GM12878 (cell line): ENCODE results near the gene PFN3. TPM values are rescaled to one million over a fixed set of nuclear protein-coding genes. Genes with fewer than 3 reads are reported as not detected.

Source experiments
- ATAC-seq: fragments of 200-7000 bp; cut with Tn5 transposase; 3 replicates; pipeline ENCODE4 v1.9.1; 2020; ENCODE audit warnings: mild to moderate bottlenecking, moderate library complexity
- BruUV-seq: library from RNA; stranded (reverse); fragments of 400-500 nt; replicated peaks from 2 replicates; lab custom pipeline; 2021; lab: Mats Ljungman, UMichigan
- CTCF ChIA-PET: fragments of 300-600 bp; sonication (Branson Sonifier 250); formaldehyde crosslinking; extraction: SDS; loops from one replicate; lab custom pipeline; 2021; ENCODE audit warnings: inconsistent platforms; lab: Yijun Ruan, JAX
- POLR2A ChIA-PET: fragments of 350-600 bp; formaldehyde crosslinking; extraction: SDS; loops from one replicate; lab custom pipeline; 2021; ENCODE audit warnings: inconsistent platforms; lab: Charles Lee
- RAD21 ChIA-PET: fragments of 300-600 bp; sonication (Branson Sonifier 250); formaldehyde crosslinking; loops from one replicate; lab custom pipeline; 2023; ENCODE audit warnings: antibody characterized with exemption; ENCODE audit not compliant: unreplicated experiment; lab: Charles Lee
- SMC1A ChIA-PET: fragments of 300-600 bp; sonication (Branson Sonifier 250); formaldehyde crosslinking; loops from one replicate; lab custom pipeline; 2023; ENCODE audit not compliant: unreplicated experiment, uncharacterized antibody; lab: Charles Lee
- DNase-seq: peaks from one replicate; pipeline ENCODE4 v3.0.0-alpha.2; 2011; ENCODE audit warnings: low read depth, low spot score
- FAIRE-seq: peaks from 3 replicates; lab custom pipeline; 2011; peaks lifted over from hg19 to GRCh38; lab: Jason Lieb, UNC
- H2AFZ ChIP-seq: 2 replicates; pipeline ENCODE4 v1.6.0; 2011; ENCODE audit warnings: low read depth, low read length, control low read depth; ENCODE audit not compliant: control insufficient read depth
- H3K27ac ChIP-seq: 2 replicates; pipeline ENCODE4 v1.5.1; 2011; ENCODE audit warnings: control low read depth; ENCODE audit not compliant: control insufficient read depth, insufficient read depth
- H3K27me3 ChIP-seq, 2 experiments: replicated peaks in 1 of 2; 2 replicates each; pipeline versions ENCODE4 v1.6.0 to v1.6.1; 2011; ENCODE audit warnings: low read length in 1 of 2; ENCODE audit not compliant: control insufficient read depth in 2 of 2, insufficient read depth in 2 of 2
- H3K36me3 ChIP-seq, 2 experiments: 2 replicates each; pipeline ENCODE4 v1.5.1; 2011; ENCODE audit warnings: low read length in 1 of 2; ENCODE audit not compliant: control insufficient read depth in 2 of 2, insufficient read depth in 2 of 2
- H3K4me1 ChIP-seq: 2 replicates; pipeline ENCODE4 v1.6.1; 2011; ENCODE audit warnings: mild to moderate bottlenecking, low read length, moderate library complexity, mixed read lengths; ENCODE audit not compliant: control insufficient read depth, insufficient read depth
- H3K4me2 ChIP-seq: 2 replicates; pipeline ENCODE4 v1.6.0; 2011; ENCODE audit warnings: control low read depth; ENCODE audit not compliant: control insufficient read depth, insufficient read depth
- H3K4me3 ChIP-seq: fragments of 200-600 bp; sonication (generic); 2 replicates; pipeline ENCODE4 v1.5.1; 2016
- H3K79me2 ChIP-seq: 2 replicates; pipeline ENCODE4 v1.6.0; 2011; ENCODE audit warnings: low read length; ENCODE audit not compliant: control insufficient read depth, insufficient read depth
- H3K9ac ChIP-seq: 2 replicates; pipeline ENCODE4 v1.8.0; 2011; ENCODE audit warnings: low read length, control low read depth, mixed read lengths; ENCODE audit not compliant: control insufficient read depth, insufficient read depth
- H3K9me3 ChIP-seq: replicated peaks from 3 replicates; pipeline ENCODE4 v1.5.1; 2011; ENCODE audit warnings: mild to moderate bottlenecking, low read length; ENCODE audit not compliant: control insufficient read depth, insufficient read depth
- H4K20me1 ChIP-seq: 2 replicates; pipeline ENCODE4 v1.6.0; 2011; ENCODE audit not compliant: control insufficient read depth, insufficient read depth
- CEBPZ ChIP-seq: fragments of 150-350 bp; IDR thresholded peaks from 2 replicates; pipeline ENCODE4 v1.6.1; 2016; ENCODE audit warnings: low read depth, low read length
- ESRRA ChIP-seq: IDR thresholded peaks from 2 replicates; pipeline ENCODE4 v1.6.1; 2012; ENCODE audit warnings: mild to moderate bottlenecking, low read length, improper control_type of control experiment
- HDAC2 ChIP-seq: fragments of 200-600 bp; sonication (generic); IDR thresholded peaks from 2 replicates; pipeline ENCODE4 v1.6.1; 2017
- KLF5 ChIP-seq: fragments of 450-650 bp; IDR thresholded peaks from 2 replicates; pipeline ENCODE4 v1.6.1; 2014; ENCODE audit warnings: mild to moderate bottlenecking; ENCODE audit not compliant: partially characterized antibody
- NBN ChIP-seq: fragments of 450-650 bp; IDR thresholded peaks from 2 replicates; pipeline ENCODE4 v1.6.1; 2016
- NFIC ChIP-seq: IDR thresholded peaks from 2 replicates; pipeline ENCODE4 v1.6.1; 2012; ENCODE audit warnings: low read depth, mild to moderate bottlenecking, inconsistent platforms, low read length, moderate library complexity
- POLR2A ChIP-seq: IDR thresholded peaks from 2 replicates; pipeline ENCODE4 v1.6.1; 2011; ENCODE audit warnings: low read depth, mild to moderate bottlenecking, low read length
- POLR2AphosphoS2 ChIP-seq: IDR thresholded peaks from 2 replicates; pipeline ENCODE4 v1.6.1; 2011; ENCODE audit warnings: low read depth, mild to moderate bottlenecking, low read length, improper control_type of control experiment, moderate library complexity
- PRDM15 ChIP-seq: fragments of 450-650 bp; formaldehyde crosslinking; IDR thresholded peaks from 2 replicates; pipeline ENCODE4 v1.4.0; 2020; ENCODE audit warnings: mild to moderate bottlenecking, moderate library complexity
- RUNX3 ChIP-seq: IDR thresholded peaks from 2 replicates; pipeline ENCODE4 v1.6.1; 2012; ENCODE audit warnings: low read length, inconsistent platforms
- SREBF2 ChIP-seq: IDR thresholded peaks from 2 replicates; pipeline ENCODE4 v1.6.1; 2012; ENCODE audit warnings: mild to moderate bottlenecking, low read length
- TARDBP ChIP-seq: IDR thresholded peaks from 2 replicates; pipeline ENCODE4 v1.6.1; 2016; ENCODE audit warnings: borderline replicate concordance
- ZSCAN29 ChIP-seq: fragments of 450-650 bp; IDR thresholded peaks from 2 replicates; pipeline ENCODE4 v1.6.1; 2017; ENCODE audit warnings: mild to moderate bottlenecking, moderate library complexity
- WGBS: methylation state at CpG from one replicate; pipeline ENCODE4 v1.1.6; 2016; ENCODE audit warnings: low lambda C conversion rate; ENCODE audit not compliant: insufficient replicate concordance, insufficient coverage; ENCODE audit errors: missing lambda C conversion rate; 5-methylcytosine and 5-hydroxymethylcytosine counted together
- in situ Hi-C: fragments of 300-500 bp; cut with MboI; formaldehyde crosslinking; loops from 9 replicates; pipeline ENCODE4 v1.14.3; 2018; ENCODE audit warnings: mixed read lengths
- intact Hi-C: fragments of 100-400 bp; cut with micrococcal nuclease; formaldehyde crosslinking; loops from one replicate; pipeline ENCODE4 v1.14.2; 2022; ENCODE audit not compliant: unreplicated experiment
- polyA plus RNA-seq, 11 experiments: library from polyadenylated mRNA; depleted of rRNA in 4 of 11; unstranded in 6 of 11; stranded (reverse) in 5 of 11; fragments of >200 nt; fragmentation: Nextera tagmentation in 4 of 11; fragmentation: Illumina TruSeq in 1 of 11; extraction: Ambion mirVana in 4 of 11; extraction: Trizol in 1 of 11; gene quantifications; 1 replicate in 1 of 11; 2 replicates in 10 of 11; pipeline versions ENCODE4 v1.2.1 to v1.2.3, GENCODE V29; 2011 to 2016; ENCODE audit warnings: inconsistent platforms in 2 of 11, missing spikeins in 2 of 11, low read depth in 1 of 11
- total RNA-seq, 4 experiments: library from RNA; depleted of rRNA in 3 of 4; stranded (reverse); fragments of >200 nt in 3 of 4; fragmentation: Illumina TruSeq in 1 of 4; extraction: Trizol in 1 of 4; gene quantifications; 2 replicates each; pipeline versions ENCODE4 v1.2.1 to v1.2.3, GENCODE V29; 2013 to 2021

PFN3 gene
- total and polyA plus RNA-seq, 10 of the 15 experiments (the other 5 are each of a cell fraction or from before 2014, with no cell fraction given): not detected

GRCh38 chr5:177393990-177394389 is 6.5 kb downstream of the PFN3 start:
- CTCF ChIA-PET: interaction anchor here (0.6 to 8.4 kb wide), 5 partner anchors 9 to 142 kb away, joined by 3 to 240 read pairs (median 11); partner anchors contain the start of genes PFN3 and SLC34A1
- Histone ChIP-seq H3K27me3 (no peaks in the 10 kb centered on the region), H4K20me1 (no peaks in the 10 kb centered on the region), H2AFZ (no peak overlapping the region), H3K27ac (no peak overlapping the region), H3K4me3 (no peak overlapping the region), H3K9ac (no peak overlapping the region), H3K9me3 (no peaks in the 10 kb centered on the region), H3K79me2 (no peaks in the 10 kb centered on the region), H3K36me3 (no peaks in the 10 kb centered on the region), H3K4me2 (no peak overlapping the region), H3K4me1 (peaks cover 15% of the 10 kb centered on the region)
- no TSS peak for BruUV-seq
- POLR2A ChIA-PET: interaction anchor here (1.0 to 6.0 kb wide), 6 partner anchors 10 to 115 kb away, joined by 3 to 56 read pairs (median 4); partner anchors contain the start of gene GRK6
- no peak for DNase-seq
- SMC1A ChIA-PET: interaction anchor here (0.6 to 1.0 kb wide), 3 partner anchors 10 to 1158 kb away, joined by 3 read pairs; no protein-coding TSS in a partner anchor
- ATAC-seq: no peak
- in situ Hi-C loops (loop anchor here (25.0 kb wide), 1 partner anchor 1357 kb away; no protein-coding TSS in a partner anchor), intact Hi-C loops (loop anchor here (5.0 kb wide), 1 partner anchor 198 kb away; the partner anchor contains the start of gene TMED9)
- FAIRE-seq: no peak
- RAD21 ChIA-PET: interaction anchor here (1.1 to 6.2 kb wide), 3 partner anchors 34 to 85 kb away, joined by 3 to 108 read pairs (median 6); no protein-coding TSS in a partner anchor
- WGBS: 63% methylated on average over 5 of the region's 5 CpGs
- no peak for TF ChIP-seq ZSCAN29
- no peak for TF ChIP-seq POLR2A
- no peak for TF ChIP-seq NFIC
- TF ChIP-seq ESRRA: no peak
- no peak for TF ChIP-seq NBN
- no peak for TF ChIP-seq POLR2AphosphoS2
- no peak for TF ChIP-seq CEBPZ
- TF ChIP-seq RUNX3: no peak
- TF ChIP-seq PRDM15: no peak
- no peak for TF ChIP-seq HDAC2
- TF ChIP-seq TARDBP: no peak
- TF ChIP-seq KLF5: no peak
- no peak for TF ChIP-seq SREBF2
